NCI-H345 treated with DMSO at 0.1 percent for 48 hours (cell line): ENCODE data around the gene EBF3.
A peak's percentile ranks its signal among the peaks of the same experiment; 100 is the strongest.

Source experiments
- DNase-seq: peaks from one replicate; lab custom pipeline; 2025; ENCODE audit not compliant: unreplicated experiment; lab: John Stamatoyannopoulos, UW

Gene EBF3

GRCh38 chr10:129809431-129809830 is 154.6 kb downstream of the EBF3 start:
- no peak for DNase-seq

- DNase-seq: no peak
Observed at GRCh38 chr10:129808092-129808983, 155.7 kb downstream of the EBF3 start.

GRCh38 chr10:129807211-129807610 is 156.9 kb downstream of the EBF3 start:
- no peak for DNase-seq

DNA sequence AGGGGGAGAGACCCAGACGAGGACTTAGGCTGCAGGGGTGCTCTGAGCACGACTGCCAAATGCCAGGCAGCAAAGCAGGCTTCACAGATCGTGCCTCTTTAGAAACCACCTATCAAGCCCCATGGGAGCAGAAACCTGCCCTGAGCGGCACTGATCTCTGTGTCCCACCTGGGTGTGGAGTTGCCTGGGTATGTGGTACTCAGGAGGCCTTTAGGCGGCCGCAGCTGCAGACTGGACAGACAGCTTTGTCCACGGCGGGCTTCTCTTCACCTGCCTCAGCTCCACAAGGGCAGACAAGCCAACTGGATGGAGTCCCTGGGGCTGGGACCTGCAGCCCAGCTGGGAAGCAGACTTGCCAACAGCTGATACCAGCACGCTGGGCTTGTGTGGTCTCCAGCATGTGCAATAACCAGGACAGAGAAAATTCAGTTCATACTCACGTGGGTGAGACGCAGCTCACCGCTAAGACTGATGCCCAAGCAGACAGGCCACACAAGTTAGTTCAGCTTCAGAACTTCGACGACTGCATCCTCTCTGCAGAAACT is 163.2 kb downstream of the EBF3 start:
- no peak for DNase-seq

DNA sequence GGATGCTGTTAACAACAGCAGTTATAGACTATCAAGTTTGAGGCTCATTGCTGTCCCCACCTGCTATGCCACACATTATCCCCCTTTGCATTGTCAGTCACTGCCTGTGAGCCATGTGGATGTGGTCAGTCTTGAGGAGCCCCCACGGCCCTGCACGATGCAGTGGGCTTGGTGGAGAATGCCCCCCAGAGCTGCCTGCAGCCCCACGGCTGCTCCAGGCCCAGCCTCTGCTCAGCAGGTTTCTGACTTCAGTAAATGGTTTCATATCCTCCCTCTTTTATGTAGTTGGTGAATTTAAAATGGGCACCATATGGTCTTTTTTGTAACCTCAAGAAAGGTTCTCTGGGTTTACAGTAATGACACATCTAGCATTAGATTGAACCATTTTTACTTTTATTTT is 164.1 kb downstream of the EBF3 start:
- DNase-seq: no peak

GRCh38 chr10:129796710-129797420 is 167.2 kb downstream of the EBF3 start:
- DNase-seq: no peak

DNA sequence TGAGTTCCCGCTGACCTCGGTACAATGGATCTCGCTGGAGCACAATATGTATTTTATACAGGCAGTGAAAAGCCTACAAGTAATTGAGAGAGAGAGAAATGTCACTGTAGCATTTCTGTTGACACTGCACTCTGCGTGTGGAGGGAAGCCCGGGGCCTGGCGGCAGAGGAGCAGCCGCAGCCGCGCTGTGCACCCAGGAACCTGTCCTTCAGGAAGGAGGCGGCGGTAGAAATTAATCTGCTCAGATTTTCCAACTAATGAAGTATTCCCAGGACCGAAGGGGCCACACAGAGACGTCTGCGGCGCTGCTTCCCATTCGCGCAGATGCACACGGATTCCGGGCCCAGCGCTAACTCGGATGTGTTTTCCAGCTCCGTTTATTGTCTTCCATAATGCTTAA is 170.1 kb downstream of the EBF3 start:
- DNase-seq: peak; percentile 48

- no peak for DNase-seq
Observed at GRCh38 chr10:129793479-129793878, 170.6 kb downstream of the EBF3 start.

DNA sequence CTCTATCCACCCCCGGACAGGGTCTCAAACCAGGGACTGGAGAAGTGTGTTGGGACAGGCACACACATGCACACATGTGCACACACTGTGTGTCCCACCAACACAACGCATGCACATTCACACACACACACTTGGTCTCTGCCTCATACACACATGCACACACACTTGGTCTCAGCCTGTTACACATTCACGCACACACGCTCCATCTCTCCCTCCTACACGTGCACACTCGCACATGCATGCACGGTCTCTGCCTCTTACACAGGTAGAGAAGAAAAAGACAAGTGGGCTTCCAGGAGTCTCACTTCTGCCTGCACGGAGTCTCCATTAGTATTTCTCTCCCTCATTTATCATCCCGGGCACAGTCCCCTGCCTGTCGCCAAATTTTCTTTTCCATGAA is 171.2 kb downstream of the EBF3 start:
- no peak for DNase-seq

DNA sequence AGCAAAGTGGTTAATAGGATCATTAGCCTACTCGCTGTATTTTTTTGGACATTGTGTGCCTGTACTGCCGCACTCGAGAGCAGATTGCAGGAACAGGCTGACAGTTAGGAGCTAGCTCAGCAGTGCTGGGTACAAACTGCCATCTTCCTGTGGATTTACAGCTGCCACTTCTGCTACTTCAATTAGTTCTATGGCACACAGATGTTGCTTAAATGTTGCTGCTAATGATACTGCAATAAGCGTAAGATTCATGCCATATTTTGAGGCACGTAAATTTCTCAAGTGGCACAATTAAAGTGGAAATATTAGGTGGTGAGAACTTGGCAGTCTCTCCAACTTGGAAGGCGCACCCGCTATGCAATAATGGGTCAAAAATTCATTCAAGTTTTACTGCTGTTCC is 171.9 kb downstream of the EBF3 start:
- DNase-seq: no peak

DNA sequence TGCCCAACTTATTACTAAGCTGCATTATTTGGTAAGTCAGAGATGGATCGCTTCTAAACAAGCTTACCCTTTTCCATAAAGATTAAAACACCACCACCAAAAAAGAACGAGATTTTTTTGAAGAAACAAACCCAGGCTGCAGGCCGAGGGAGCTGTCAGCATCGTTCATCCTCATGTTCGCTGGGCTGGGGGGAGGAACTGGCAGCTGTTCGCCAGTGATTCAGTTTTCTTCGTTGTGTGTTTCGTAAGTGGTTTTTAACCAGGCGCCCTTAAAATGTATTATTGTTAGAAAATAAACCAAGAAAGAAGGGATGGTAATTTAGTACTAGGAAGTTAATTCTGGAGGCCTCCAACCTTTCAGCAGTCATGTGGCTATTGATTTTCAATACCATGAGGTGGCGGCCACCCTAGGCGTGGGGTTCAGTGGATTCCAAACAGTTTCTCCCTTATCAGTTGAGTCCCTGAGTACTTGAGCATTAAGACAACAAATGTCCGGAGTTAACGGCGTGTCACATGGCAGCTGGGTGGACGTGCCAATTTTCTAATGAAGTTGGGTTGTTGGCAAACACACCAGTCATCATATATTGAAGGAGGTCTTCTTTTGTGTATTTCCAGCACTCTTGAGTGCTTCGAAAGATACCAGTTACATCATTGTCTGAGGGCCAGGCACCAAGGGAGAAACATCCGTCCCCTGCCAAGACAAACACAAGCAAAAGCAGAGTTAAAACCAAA is 173.2 kb downstream of the EBF3 start:
- DNase-seq: peak; percentile 4

DNA sequence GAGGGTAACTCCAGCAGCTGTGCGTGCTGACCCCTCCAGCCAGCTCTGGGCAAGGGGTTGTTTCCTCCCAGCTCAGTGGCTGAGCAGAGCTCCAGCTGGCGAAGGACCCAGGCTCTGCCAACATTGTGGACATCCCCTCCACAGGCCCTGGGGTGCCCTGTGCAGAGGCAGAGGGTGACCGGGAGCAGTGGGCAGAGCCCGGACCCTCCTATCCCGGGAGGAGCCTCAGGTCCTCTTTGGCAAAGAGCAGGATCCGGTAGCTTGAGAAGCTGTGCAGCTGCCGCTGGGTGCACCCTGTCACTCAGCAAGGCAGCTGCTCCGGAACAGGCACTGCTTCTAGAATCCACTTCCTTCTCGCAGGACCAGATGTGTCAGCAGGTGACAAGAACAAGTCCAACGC is 175.9 kb downstream of the EBF3 start:
- DNase-seq: no peak

DNA sequence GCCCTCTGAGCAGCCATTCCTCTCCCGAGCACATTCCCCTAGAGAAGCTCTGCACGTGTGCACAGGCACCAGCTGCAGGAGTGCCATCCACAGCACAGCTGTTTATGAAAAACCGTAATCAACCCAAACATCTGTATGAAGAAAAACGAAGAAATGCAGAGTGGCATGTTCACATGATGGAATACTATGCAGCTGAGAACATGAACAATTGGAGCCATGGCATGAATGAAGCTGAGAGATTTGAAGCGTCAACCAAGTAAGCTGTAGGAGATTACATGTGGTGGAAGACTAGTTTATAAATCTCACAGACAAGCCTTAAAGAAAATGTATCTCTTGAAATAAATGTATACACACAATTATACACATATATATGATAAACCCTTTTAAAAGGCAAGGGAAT is 176.5 kb downstream of the EBF3 start:
- no peak for DNase-seq

GRCh38 chr10:129786216-129786615 is 177.9 kb downstream of the EBF3 start:
- DNase-seq: no peak

DNA sequence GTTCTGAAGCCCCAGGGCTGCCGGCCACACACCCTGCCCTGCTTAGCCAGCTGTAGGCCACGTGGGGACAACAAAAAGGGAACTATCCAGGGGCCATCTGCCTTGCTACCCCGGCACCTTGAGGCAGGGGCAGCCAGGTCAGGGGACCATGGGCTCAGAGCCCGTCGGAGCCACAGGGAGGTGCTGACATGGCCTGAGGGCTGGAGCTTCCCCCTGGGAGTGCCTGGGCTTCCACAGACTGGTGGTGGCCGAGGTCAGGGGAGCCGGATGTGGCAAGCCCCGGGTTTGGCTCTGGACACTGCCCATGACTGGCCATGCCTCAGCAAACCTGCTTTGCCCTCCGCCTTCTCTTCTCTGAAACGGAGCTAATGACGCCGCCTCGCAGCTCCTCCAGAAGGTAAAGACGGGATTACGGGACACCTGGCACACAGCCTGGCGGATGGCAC is 178.5 kb downstream of the EBF3 start:
- no peak for DNase-seq
